ENCODE results near the gene SLC1A7. TPM values are rescaled to one million over a fixed set of nuclear protein-coding genes. Genes with fewer than 3 reads are reported as not detected.

Gene SLC1A7
- total and polyA plus RNA-seq, 2 of the 13 experiments (the other 11 are each of a cell fraction or from before 2014, with no cell fraction given): 0.04 to 2.0 TPM

DNA sequence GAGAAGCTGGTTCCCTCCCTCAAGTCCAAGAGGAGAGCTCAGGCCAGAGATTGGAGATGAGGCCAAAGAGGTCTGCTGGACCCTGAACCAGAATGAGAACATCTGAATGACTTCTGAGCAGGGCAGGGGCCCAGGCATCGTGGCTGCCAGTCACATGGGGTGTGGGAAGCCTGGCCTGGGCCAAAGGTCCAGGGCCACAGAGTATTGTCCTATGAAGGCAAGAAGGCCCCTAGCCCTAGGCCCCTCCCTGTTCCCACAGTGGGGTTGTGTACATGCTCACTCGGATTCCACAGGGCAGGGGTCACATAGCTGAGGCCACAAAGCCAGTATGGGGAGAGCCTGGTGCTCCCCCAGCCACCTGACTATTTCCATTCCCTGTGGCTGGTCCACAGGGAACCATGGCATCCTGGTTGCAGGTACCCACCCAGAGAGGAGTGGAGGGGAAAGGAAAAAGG is 18.5 kb upstream of the SLC1A7 start (continued):
- TF ChIP-seq ZNF891 (CRISPR knock-in tag; IDR thresholded peaks at IDR 0.05): peak; percentile 71; the same call in 1 of the 2 replicates
- peak; percentile 92 for TF ChIP-seq RFXAP (CRISPR knock-in tag; IDR thresholded peaks at IDR 0.05; ENCODE audit: borderline replicate concordance)
- TF ChIP-seq TSC22D2 (CRISPR knock-in tag; IDR thresholded peaks at IDR 0.05; ENCODE audit: borderline replicate concordance): no peak; the same call in 1 of the 2 replicates
- TF ChIP-seq, protein P1, sequence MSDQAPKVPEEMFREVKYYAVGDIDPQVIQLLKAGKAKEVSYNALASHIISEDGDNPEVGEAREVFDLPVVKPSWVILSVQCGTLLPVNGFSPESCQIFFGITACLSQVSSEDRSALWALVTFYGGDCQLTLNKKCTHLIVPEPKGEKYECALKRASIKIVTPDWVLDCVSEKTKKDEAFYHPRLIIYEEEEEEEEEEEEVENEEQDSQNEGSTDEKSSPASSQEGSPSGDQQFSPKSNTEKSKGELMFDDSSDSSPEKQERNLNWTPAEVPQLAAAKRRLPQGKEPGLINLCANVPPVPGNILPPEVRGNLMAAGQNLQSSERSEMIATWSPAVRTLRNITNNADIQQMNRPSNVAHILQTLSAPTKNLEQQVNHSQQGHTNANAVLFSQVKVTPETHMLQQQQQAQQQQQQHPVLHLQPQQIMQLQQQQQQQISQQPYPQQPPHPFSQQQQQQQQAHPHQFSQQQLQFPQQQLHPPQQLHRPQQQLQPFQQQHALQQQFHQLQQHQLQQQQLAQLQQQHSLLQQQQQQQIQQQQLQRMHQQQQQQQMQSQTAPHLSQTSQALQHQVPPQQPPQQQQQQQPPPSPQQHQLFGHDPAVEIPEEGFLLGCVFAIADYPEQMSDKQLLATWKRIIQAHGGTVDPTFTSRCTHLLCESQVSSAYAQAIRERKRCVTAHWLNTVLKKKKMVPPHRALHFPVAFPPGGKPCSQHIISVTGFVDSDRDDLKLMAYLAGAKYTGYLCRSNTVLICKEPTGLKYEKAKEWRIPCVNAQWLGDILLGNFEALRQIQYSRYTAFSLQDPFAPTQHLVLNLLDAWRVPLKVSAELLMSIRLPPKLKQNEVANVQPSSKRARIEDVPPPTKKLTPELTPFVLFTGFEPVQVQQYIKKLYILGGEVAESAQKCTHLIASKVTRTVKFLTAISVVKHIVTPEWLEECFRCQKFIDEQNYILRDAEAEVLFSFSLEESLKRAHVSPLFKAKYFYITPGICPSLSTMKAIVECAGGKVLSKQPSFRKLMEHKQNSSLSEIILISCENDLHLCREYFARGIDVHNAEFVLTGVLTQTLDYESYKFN (CRISPR knock-in tag; conservative IDR thresholded peaks at IDR 0.05): peak; percentile 100
- TF ChIP-seq, protein P2, sequence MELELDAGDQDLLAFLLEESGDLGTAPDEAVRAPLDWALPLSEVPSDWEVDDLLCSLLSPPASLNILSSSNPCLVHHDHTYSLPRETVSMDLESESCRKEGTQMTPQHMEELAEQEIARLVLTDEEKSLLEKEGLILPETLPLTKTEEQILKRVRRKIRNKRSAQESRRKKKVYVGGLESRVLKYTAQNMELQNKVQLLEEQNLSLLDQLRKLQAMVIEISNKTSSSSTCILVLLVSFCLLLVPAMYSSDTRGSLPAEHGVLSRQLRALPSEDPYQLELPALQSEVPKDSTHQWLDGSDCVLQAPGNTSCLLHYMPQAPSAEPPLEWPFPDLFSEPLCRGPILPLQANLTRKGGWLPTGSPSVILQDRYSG (CRISPR knock-in tag; IDR thresholded peaks at IDR 0.05): no peak
- TF ChIP-seq, protein P3, sequence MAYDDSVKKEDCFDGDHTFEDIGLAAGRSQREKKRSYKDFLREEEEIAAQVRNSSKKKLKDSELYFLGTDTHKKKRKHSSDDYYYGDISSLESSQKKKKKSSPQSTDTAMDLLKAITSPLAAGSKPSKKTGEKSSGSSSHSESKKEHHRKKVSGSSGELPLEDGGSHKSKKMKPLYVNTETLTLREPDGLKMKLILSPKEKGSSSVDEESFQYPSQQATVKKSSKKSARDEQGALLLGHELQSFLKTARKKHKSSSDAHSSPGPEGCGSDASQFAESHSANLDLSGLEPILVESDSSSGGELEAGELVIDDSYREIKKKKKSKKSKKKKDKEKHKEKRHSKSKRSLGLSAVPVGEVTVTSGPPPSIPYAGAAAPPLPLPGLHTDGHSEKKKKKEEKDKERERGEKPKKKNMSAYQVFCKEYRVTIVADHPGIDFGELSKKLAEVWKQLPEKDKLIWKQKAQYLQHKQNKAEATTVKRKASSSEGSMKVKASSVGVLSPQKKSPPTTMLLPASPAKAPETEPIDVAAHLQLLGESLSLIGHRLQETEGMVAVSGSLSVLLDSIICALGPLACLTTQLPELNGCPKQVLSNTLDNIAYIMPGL (CRISPR knock-in tag; IDR thresholded peaks at IDR 0.05; ENCODE audit: borderline replicate concordance in 1 of 2, low read depth in 1 of 2): peak; percentile 67 to 72; a peak in 3 of 4 replicates
- TF ChIP-seq SMARCC2 (IDR thresholded peaks at IDR 0.05): no peak
- TF ChIP-seq MEIS2 (CRISPR knock-in tag; IDR thresholded peaks at IDR 0.05): peak; percentile 93
- no peak for TF ChIP-seq ZNF776 (CRISPR knock-in tag; IDR thresholded peaks at IDR 0.05)
- no peak for TF ChIP-seq WIZ (CRISPR knock-in tag; IDR thresholded peaks at IDR 0.05)
- TF ChIP-seq, protein P4, sequence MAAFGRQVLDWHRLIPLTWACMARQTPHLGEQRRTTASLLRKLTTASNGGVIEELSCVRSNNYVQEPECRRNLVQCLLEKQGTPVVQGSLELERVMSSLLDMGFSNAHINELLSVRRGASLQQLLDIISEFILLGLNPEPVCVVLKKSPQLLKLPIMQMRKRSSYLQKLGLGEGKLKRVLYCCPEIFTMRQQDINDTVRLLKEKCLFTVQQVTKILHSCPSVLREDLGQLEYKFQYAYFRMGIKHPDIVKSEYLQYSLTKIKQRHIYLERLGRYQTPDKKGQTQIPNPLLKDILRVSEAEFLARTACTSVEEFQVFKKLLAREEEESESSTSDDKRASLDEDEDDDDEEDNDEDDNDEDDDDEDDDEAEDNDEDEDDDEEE (CRISPR knock-in tag; IDR thresholded peaks at IDR 0.05): no peak
- peak; percentile 72 for TF ChIP-seq NFIC (IDR thresholded peaks at IDR 0.05; ENCODE audit: low read length)
- no peak for TF ChIP-seq ZNF737 (CRISPR knock-in tag; IDR thresholded peaks at IDR 0.05; ENCODE audit: borderline replicate concordance)
- TF ChIP-seq HDAC1 (CRISPR knock-in tag; IDR thresholded peaks at IDR 0.05): peak; percentile 98
- TF ChIP-seq, protein P5, sequence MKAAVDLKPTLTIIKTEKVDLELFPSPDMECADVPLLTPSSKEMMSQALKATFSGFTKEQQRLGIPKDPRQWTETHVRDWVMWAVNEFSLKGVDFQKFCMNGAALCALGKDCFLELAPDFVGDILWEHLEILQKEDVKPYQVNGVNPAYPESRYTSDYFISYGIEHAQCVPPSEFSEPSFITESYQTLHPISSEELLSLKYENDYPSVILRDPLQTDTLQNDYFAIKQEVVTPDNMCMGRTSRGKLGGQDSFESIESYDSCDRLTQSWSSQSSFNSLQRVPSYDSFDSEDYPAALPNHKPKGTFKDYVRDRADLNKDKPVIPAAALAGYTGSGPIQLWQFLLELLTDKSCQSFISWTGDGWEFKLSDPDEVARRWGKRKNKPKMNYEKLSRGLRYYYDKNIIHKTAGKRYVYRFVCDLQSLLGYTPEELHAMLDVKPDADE (CRISPR knock-in tag; IDR thresholded peaks at IDR 0.05): no peak
- no peak for TF ChIP-seq KLF15 (CRISPR knock-in tag; IDR thresholded peaks at IDR 0.05; ENCODE audit: borderline replicate concordance)
- TF ChIP-seq PPARG (CRISPR knock-in tag; conservative IDR thresholded peaks at IDR 0.05): peak; percentile 93
- TF ChIP-seq FOXM1 (CRISPR knock-in tag; IDR thresholded peaks at IDR 0.05): no peak
- no peak for TF ChIP-seq ZNF17 (CRISPR knock-in tag; IDR thresholded peaks at IDR 0.05)
- TF ChIP-seq, protein P6, sequence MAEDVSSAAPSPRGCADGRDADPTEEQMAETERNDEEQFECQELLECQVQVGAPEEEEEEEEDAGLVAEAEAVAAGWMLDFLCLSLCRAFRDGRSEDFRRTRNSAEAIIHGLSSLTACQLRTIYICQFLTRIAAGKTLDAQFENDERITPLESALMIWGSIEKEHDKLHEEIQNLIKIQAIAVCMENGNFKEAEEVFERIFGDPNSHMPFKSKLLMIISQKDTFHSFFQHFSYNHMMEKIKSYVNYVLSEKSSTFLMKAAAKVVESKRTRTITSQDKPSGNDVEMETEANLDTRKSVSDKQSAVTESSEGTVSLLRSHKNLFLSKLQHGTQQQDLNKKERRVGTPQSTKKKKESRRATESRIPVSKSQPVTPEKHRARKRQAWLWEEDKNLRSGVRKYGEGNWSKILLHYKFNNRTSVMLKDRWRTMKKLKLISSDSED (CRISPR knock-in tag; IDR thresholded peaks at IDR 0.05): no peak
- peak; percentile 92 for TF ChIP-seq ERF (CRISPR knock-in tag; IDR thresholded peaks at IDR 0.05)

Data from HepG2 (cell line).